HEK293 (cell line): ENCODE measurements around the gene MRPL4.
"Not testable (repeated sequence)": the region's sequence is repeated elsewhere in the genome, so short reads cannot be mapped to it uniquely, and the experiment has no call there.

Experiments used
- CTCF ChIA-PET: fragments of 350-600 bp; formaldehyde crosslinking; extraction: SDS; loops from one replicate; lab custom pipeline; 2021; ENCODE audit warnings: antibody characterized with exemption; lab: Yijun Ruan, JAX
- POLR2A ChIA-PET: fragments of 300-600 bp; formaldehyde crosslinking; extraction: SDS; loops from one replicate; lab custom pipeline; 2020; ENCODE audit warnings: antibody characterized with exemption, inconsistent platforms; lab: Yijun Ruan, JAX
- H3K27ac ChIP-seq: fragments of 200-500 bp; sonication (Bioruptor generic); 2 replicates; pipeline ENCODE4 v1.5.1; 2014; ENCODE audit warnings: low read depth, low read length, control low read depth, inconsistent platforms; ENCODE audit errors: extremely low read depth
- H3K36me3 ChIP-seq, 2 experiments: fragments of 200-500 bp in 1 of 2; sonication (Bioruptor generic) in 1 of 2; 1 replicate in 1 of 2; 2 replicates in 1 of 2; pipeline ENCODE4 v1.5.1; 2014 to 2017; ENCODE audit warnings: inconsistent platforms in 2 of 2, low read length in 2 of 2; ENCODE audit not compliant: control insufficient read depth in 2 of 2, insufficient read depth in 1 of 2
- H3K4me1 ChIP-seq: fragments of 200-500 bp; sonication (Bioruptor generic); 2 replicates; pipeline ENCODE4 v1.5.1; 2014; ENCODE audit warnings: mild to moderate bottlenecking, low read length, inconsistent platforms; ENCODE audit not compliant: control insufficient read depth, insufficient read depth
- H3K4me3 ChIP-seq: 2 replicates; pipeline ENCODE4 v1.5.1; 2011; ENCODE audit warnings: low read depth, mild to moderate bottlenecking, control low read depth, low read length, moderate library complexity
- H3K9me3 ChIP-seq: fragments of 200-500 bp; sonication (Bioruptor generic); 2 replicates; pipeline ENCODE4 v1.5.1; 2014; ENCODE audit warnings: low read depth, low read length, inconsistent platforms; ENCODE audit not compliant: control insufficient read depth, insufficient read depth
- RBAK ChIP-seq: fragments of 450-650 bp; formaldehyde crosslinking; IDR thresholded peaks from 2 replicates; pipeline ENCODE4 v1.5.1; 2016; ENCODE audit warnings: missing biosample characterization, missing genetic modification characterization
- REST ChIP-seq: fragments of 450-650 bp; formaldehyde crosslinking; IDR thresholded peaks from 2 replicates; pipeline ENCODE4 v1.5.1; 2016; ENCODE audit warnings: missing biosample characterization, missing genetic modification characterization
- ZNF112 ChIP-seq: fragments of 450-650 bp; formaldehyde crosslinking; IDR thresholded peaks from 2 replicates; pipeline ENCODE4 v1.5.0; 2017; ENCODE audit warnings: missing biosample characterization, missing genetic modification characterization
- ZNF140 ChIP-seq: fragments of 450-650 bp; formaldehyde crosslinking; IDR thresholded peaks from 2 replicates; pipeline ENCODE4 v1.5.1; 2016; ENCODE audit warnings: missing biosample characterization, missing genetic modification characterization
- ZNF146 ChIP-seq: fragments of 450-650 bp; formaldehyde crosslinking; IDR thresholded peaks from 2 replicates; pipeline ENCODE4 v1.5.1; 2016; ENCODE audit warnings: missing biosample characterization, missing genetic modification characterization
- ZNF157 ChIP-seq: fragments of 450-650 bp; formaldehyde crosslinking; IDR thresholded peaks from 2 replicates; pipeline ENCODE4 v1.5.1; 2016; ENCODE audit warnings: missing biosample characterization, missing genetic modification characterization
- ZNF169 ChIP-seq: fragments of 450-650 bp; formaldehyde crosslinking; IDR thresholded peaks from 2 replicates; pipeline ENCODE4 v1.5.1; 2016; ENCODE audit warnings: missing biosample characterization, missing genetic modification characterization
- ZNF223 ChIP-seq: fragments of 450-650 bp; formaldehyde crosslinking; IDR thresholded peaks from 2 replicates; pipeline ENCODE4 v1.5.1; 2016; ENCODE audit warnings: missing biosample characterization, missing genetic modification characterization
- ZNF404 ChIP-seq: fragments of 450-650 bp; formaldehyde crosslinking; IDR thresholded peaks from 2 replicates; pipeline ENCODE4 v1.5.1; 2017; ENCODE audit warnings: missing biosample characterization, missing genetic modification characterization
- ZNF555 ChIP-seq: fragments of 450-650 bp; formaldehyde crosslinking; conservative IDR thresholded peaks from 2 replicates; pipeline ENCODE4 v1.5.1; 2017; ENCODE audit warnings: missing biosample characterization, mild to moderate bottlenecking, missing genetic modification characterization, inconsistent platforms
- ZNF558 ChIP-seq: fragments of 450-650 bp; formaldehyde crosslinking; IDR thresholded peaks from 2 replicates; pipeline ENCODE4 v1.5.1; 2016; ENCODE audit warnings: missing biosample characterization, missing genetic modification characterization
- ZNF660 ChIP-seq: fragments of 450-650 bp; IDR thresholded peaks from 2 replicates; pipeline ENCODE4 v1.5.1; 2018; ENCODE audit warnings: missing biosample characterization, mild to moderate bottlenecking, missing genetic modification characterization
- TF ChIP-seq, protein P1 (sequence below): fragments of 450-650 bp; formaldehyde crosslinking; IDR thresholded peaks from 2 replicates; pipeline ENCODE4 v1.5.1; 2016; ENCODE audit warnings: missing biosample characterization, missing genetic modification characterization, borderline replicate concordance
- TF ChIP-seq, protein P2 (sequence below): fragments of 450-650 bp; formaldehyde crosslinking; IDR thresholded peaks from 2 replicates; pipeline ENCODE4 v1.5.1; 2016; ENCODE audit warnings: missing biosample characterization, missing genetic modification characterization
- TF ChIP-seq, protein P3 (sequence below): fragments of 450-650 bp; formaldehyde crosslinking; conservative IDR thresholded peaks from 2 replicates; pipeline ENCODE4 v1.5.1; 2016; ENCODE audit warnings: low read depth, missing biosample characterization, missing genetic modification characterization

Gene MRPL4

DNA sequence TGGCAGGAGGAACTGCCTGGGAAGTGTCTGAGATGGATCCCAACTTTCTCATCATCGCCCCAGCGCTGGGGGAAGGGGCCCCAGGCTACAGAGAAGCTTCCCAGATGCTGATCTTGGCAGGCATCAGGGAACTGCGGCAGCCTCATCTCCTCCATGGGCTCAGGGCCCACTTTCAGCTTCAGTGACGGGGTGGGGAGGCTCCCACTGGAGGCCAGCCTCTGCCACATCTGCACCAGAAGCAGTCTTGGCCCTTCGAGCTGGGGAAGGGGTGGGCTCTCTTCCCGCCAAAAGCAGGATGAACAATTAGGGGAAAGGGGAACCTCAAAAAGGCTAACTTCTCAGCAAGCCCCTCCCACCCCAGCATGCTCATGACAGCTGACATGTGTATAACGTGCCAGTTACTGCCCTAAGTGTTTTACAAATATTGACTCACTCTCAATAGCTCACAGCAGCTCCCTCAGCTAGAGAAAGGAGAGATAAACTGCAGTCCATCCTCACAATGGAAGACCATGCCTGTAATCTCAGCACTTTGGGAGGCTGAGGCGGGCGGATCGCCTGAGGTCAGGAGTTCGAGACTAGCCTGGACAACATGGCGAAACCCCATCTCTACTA, 13.7 kb upstream of the MRPL4 start (continued):
- TF ChIP-seq, protein P1, sequence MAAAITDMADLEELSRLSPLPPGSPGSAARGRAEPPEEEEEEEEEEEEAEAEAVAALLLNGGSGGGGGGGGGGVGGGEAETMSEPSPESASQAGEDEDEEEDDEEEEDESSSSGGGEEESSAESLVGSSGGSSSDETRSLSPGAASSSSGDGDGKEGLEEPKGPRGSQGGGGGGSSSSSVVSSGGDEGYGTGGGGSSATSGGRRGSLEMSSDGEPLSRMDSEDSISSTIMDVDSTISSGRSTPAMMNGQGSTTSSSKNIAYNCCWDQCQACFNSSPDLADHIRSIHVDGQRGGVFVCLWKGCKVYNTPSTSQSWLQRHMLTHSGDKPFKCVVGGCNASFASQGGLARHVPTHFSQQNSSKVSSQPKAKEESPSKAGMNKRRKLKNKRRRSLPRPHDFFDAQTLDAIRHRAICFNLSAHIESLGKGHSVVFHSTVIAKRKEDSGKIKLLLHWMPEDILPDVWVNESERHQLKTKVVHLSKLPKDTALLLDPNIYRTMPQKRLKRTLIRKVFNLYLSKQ (tag by site-specific recombination), result no peak
- TF ChIP-seq ZNF660 (tag by site-specific recombination), result no peak

DNA sequence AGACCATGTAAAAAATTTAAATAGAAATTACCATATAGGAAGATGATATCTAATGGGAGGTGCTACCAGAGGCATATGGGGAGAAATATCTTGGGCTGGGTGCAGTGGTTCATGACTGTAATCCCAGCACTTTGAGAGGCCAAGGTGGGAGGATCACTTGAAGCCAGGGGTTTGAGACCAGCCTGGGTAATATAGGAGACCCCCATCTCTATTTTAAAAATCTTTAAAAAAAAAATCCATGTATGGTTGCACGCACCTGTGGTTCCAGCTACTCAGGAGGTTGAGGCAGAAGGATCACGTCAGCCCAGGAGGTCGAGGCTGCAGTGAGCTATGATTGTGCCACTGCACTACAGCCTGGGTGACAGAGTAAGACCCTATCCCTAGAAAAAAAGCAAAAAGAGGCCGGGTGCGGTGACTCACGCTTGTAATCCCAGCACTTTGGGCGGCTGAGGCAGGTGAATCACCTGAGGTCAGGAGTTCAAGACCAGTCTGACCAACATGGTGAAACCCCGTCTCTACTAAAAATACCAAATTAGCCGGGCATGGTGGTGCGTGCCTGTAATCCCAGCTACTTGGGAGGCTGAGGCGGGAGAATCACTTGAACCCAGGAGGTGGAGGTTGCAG, 10.1 kb upstream of the MRPL4 start:
- H3K4me3 ChIP-seq, H3K36me3 ChIP-seq, H3K27ac ChIP-seq, POLR2A ChIA-PET, H3K9me3 ChIP-seq, H3K4me1 ChIP-seq: not testable (repeated sequence)
- CTCF ChIA-PET, result interaction anchor here (0.6 kb wide), 1 partner anchor 84 kb away, joined by 3 read pairs; no protein-coding TSS in a partner anchor

DNA sequence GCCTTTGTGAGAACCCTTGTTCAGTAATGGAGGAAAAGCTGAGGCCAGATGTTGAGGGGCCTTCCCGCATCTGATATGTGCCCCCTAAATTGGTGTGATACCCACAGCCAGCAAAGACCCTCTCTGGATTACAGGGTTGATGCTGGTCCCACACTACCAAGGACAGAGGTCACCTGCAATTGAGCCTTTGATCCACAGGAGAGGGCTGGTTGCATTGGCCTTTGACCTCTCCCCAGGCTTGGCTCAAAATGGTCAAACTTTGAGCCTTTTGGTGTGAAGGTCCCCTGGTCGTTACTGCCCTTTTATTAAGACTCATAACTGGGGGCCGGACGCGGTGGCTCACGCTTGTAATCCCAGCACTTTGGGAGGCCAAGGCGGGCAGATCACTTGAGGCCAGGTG, 8.4 kb upstream of the MRPL4 start:
- no peaks in the 10 kb centered on the region for H3K9me3 ChIP-seq
- no peaks in the 10 kb centered on the region for H3K4me1 ChIP-seq
- H3K4me3 ChIP-seq, result no peak overlapping the region
- ChIA-PET CTCF (interaction anchor here (0.6 kb wide), 1 partner anchor 425 kb away, joined by 4 read pairs; the partner anchor contains the start of gene FBXL12), POLR2A (interaction anchor here (0.7 kb wide), 1 partner anchor 12 kb away, joined by 4 read pairs; no protein-coding TSS in a partner anchor)
- H3K27ac ChIP-seq, result no peak overlapping the region
- no peaks in the 10 kb centered on the region for H3K36me3 ChIP-seq
- no peak for TF ChIP-seq ZNF112
- peak; percentile 39; the same call in 1 of the 2 replicates for TF ChIP-seq REST (tag by site-specific recombination)

- H3K4me3 ChIP-seq, result no peak overlapping the region
- H3K4me1 ChIP-seq, result no peaks in the 10 kb centered on the region
- ChIA-PET CTCF (interaction anchor here (0.6 to 1.1 kb wide), 3 partner anchors 14 to 146 kb away, joined by 3 read pairs; no protein-coding TSS in a partner anchor), POLR2A (no interaction called here)
- no peaks in the 10 kb centered on the region for H3K9me3 ChIP-seq
- H3K36me3 ChIP-seq, result no peaks in the 10 kb centered on the region
- H3K27ac ChIP-seq, result no peak overlapping the region
- TF ChIP-seq, protein P2, sequence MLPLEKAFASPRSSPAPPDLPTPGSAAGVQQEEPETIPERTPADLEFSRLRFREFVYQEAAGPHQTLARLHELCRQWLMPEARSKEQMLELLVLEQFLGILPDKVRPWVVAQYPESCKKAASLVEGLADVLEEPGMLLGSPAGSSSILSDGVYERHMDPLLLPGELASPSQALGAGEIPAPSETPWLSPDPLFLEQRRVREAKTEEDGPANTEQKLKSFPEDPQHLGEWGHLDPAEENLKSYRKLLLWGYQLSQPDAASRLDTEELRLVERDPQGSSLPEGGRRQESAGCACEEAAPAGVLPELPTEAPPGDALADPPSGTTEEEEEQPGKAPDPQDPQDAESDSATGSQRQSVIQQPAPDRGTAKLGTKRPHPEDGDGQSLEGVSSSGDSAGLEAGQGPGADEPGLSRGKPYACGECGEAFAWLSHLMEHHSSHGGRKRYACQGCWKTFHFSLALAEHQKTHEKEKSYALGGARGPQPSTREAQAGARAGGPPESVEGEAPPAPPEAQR (tag by site-specific recombination), result no peak
- TF ChIP-seq ZNF157 (tag by site-specific recombination) (no peak), ZNF146 (tag by site-specific recombination) (no peak), ZNF555 (tag by site-specific recombination) (no peak), ZNF404 (tag by site-specific recombination) (no peak), ZNF223 (no peak), ZNF558 (tag by site-specific recombination) (no peak), RBAK (tag by site-specific recombination) (no peak), ZNF140 (tag by site-specific recombination) (no peak), ZNF169 (no peak)
- TF ChIP-seq, protein P3, sequence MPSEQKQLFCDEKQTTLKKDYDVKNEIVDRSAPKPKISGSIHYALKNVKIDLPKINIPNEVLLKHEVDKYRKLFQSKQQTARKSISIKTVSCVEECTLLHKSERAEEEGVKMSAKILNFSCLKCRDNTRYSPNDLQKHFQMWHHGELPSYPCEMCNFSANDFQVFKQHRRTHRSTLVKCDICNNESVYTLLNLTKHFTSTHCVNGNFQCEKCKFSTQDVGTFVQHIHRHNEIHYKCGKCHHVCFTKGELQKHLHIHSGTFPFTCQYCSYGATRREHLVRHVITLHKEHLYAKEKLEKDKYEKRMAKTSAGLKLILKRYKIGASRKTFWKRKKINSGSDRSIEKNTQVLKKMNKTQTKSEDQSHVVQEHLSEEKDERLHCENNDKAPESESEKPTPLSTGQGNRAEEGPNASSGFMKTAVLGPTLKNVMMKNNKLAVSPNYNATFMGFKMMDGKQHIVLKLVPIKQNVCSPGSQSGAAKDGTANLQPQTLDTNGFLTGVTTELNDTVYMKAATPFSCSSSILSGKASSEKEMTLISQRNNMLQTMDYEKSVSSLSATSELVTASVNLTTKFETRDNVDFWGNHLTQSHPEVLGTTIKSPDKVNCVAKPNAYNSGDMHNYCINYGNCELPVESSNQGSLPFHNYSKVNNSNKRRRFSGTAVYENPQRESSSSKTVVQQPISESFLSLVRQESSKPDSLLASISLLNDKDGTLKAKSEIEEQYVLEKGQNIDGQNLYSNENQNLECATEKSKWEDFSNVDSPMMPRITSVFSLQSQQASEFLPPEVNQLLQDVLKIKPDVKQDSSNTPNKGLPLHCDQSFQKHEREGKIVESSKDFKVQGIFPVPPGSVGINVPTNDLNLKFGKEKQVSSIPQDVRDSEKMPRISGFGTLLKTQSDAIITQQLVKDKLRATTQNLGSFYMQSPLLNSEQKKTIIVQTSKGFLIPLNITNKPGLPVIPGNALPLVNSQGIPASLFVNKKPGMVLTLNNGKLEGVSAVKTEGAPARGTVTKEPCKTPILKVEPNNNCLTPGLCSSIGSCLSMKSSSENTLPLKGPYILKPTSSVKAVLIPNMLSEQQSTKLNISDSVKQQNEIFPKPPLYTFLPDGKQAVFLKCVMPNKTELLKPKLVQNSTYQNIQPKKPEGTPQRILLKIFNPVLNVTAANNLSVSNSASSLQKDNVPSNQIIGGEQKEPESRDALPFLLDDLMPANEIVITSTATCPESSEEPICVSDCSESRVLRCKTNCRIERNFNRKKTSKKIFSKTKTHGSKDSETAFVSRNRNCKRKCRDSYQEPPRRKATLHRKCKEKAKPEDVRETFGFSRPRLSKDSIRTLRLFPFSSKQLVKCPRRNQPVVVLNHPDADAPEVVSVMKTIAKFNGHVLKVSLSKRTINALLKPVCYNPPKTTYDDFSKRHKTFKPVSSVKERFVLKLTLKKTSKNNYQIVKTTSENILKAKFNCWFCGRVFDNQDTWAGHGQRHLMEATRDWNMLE, result no peak
Observed at GRCh38 chr19:10245189-10245939, 6.7 kb upstream of the MRPL4 start.
